ENCODE data around the gene DAPP1.

Gene DAPP1

GRCh38 chr4:99915449-99915848 lies 98.8 kb downstream of the DAPP1 start:
- no peak for DNase-seq (ENCODE audit: low read depth, low spot score)

GRCh38 chr4:99917575-99917974 lies 100.9 kb downstream of the DAPP1 start:
- DNase-seq (ENCODE audit: low read depth, low spot score) = no peak

GRCh38 chr4:99918656-99919055 lies 102.0 kb downstream of the DAPP1 start:
- no peak for DNase-seq (ENCODE audit: low read depth, low spot score)

Data from activated CD4-positive, CD25-positive, alpha-beta regulatory T cell treated with anti-CD3 and anti-CD28 coated beads, Interleukin-2, amount 50 U/mL, for 16 hours (primary cell).